ENCODE results near the gene CACNA1B.
"Not testable (repeated sequence)": the region's sequence is repeated elsewhere in the genome, so short reads cannot be mapped to it uniquely, and the experiment has no call there.

Gene CACNA1B

GRCh38 chr9:138117101-138117750 is 239.6 kb downstream of the CACNA1B start:
- DNase-seq (ENCODE audit: low spot score) = no peak

- no peak for DNase-seq (ENCODE audit: low spot score)
Measured at GRCh38 chr9:138117836-138118235, 240.3 kb downstream of the CACNA1B start.

GRCh38 chr9:138118601-138119071 is 241.1 kb downstream of the CACNA1B start:
- DNase-seq (ENCODE audit: low spot score) = no peak

DNA sequence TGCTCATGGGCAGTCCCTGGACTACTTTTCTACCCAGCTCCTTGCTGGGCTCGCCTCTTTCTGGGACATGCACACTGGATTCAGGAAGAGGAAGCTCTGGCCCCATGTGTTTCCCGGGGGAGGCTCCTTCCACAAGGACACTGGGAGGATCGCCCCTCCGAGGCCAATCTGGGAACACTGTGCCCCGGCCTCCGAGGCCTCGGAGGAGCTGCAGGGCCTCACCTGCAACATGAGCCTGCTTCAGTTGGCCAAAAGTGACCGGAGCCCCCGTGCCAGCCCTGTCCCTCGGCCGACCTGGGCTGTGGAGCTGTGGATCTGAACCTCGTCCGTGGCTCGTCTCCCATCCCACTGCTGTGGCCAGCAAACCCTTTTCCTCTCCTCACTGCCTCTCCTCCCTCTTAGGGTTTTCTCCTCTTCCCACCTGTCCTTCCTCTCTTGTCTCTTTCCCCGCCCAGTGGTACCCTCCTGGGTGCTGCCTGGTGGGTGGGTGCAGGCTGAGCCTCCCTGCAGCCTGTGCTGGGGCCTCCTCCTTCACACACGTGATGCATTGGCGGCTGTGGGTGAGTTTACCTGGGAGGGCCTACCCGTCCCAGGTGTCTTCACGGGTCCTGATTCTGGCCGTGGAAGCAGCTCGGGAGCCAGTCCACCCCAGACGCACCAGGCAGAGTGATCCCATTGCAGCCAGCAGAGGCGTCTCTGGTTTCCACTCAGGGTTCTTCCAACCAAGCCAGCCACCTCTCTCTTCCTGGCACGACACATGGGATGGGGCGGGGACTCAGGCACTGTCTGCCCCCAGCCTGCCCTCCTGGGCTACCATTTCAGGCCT is 241.8 kb downstream of the CACNA1B start:
- no peak for DNase-seq (ENCODE audit: low spot score)

DNA sequence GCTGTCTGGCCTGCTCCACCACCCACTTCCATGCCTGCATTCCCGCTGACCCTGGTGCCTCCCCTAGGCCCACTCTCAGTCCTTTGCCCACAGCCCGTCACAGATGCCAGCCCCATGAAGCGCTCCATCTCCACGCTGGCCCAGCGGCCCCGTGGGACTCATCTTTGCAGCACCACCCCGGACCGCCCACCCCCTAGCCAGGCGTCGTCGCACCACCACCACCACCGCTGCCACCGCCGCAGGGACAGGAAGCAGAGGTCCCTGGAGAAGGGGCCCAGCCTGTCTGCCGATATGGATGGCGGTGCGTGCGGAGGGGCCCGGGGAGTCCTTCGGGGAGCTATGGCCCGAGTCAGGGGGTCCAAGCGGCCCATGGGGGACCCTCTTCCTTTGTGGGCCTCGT is 242.5 kb downstream of the CACNA1B start:
- no peak for DNase-seq (ENCODE audit: low spot score)

GRCh38 chr9:138120511-138121437 is 243.2 kb downstream of the CACNA1B start:
- DNase-seq (ENCODE audit: low spot score) = no peak

DNA sequence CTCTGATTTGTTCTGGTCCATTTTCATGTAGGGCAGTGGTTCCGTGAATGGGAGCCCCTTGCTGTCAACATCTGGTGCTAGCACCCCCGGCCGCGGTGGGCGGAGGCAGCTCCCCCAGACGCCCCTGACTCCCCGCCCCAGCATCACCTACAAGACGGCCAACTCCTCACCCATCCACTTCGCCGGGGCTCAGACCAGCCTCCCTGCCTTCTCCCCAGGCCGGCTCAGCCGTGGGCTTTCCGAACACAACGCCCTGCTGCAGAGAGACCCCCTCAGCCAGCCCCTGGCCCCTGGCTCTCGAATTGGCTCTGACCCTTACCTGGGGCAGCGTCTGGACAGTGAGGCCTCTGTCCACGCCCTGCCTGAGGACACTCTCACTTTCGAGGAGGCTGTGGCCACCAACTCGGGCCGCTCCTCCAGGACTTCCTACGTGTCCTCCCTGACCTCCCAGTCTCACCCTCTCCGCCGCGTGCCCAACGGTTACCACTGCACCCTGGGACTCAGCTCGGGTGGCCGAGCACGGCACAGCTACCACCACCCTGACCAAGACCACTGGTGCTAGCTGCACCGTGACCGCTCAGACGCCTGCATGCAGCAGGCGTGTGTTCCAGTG is 244.0 kb downstream of the CACNA1B start:
- DNase-seq (ENCODE audit: low spot score) = no peak

DNA sequence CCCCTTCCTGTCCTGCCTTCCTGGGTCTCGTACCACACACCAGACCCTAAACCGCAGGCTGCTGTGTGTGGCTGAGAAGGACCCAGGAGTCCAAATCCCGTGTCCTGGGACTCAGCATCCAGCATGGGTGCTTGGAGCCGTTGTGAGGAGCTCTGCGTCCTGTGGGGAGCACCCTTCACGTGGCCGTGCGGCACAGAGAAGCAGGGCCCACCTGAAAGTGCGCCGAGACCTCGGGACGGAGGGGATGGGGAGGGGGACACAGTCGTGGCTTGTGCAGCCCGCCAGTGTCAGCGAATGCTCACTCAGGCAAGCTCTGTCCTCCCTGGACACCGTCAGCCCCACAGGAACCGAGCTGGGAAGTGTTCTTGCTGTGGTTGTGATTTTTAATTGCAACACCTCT is 244.6 kb downstream of the CACNA1B start:
- DNase-seq (ENCODE audit: low spot score) = no peak

GRCh38 chr9:138122676-138123075 is 245.1 kb downstream of the CACNA1B start:
- DNase-seq (ENCODE audit: low spot score) = no peak

GRCh38 chr9:138123086-138123485 is 245.5 kb downstream of the CACNA1B start:
- DNase-seq (ENCODE audit: low spot score) = no peak

DNA sequence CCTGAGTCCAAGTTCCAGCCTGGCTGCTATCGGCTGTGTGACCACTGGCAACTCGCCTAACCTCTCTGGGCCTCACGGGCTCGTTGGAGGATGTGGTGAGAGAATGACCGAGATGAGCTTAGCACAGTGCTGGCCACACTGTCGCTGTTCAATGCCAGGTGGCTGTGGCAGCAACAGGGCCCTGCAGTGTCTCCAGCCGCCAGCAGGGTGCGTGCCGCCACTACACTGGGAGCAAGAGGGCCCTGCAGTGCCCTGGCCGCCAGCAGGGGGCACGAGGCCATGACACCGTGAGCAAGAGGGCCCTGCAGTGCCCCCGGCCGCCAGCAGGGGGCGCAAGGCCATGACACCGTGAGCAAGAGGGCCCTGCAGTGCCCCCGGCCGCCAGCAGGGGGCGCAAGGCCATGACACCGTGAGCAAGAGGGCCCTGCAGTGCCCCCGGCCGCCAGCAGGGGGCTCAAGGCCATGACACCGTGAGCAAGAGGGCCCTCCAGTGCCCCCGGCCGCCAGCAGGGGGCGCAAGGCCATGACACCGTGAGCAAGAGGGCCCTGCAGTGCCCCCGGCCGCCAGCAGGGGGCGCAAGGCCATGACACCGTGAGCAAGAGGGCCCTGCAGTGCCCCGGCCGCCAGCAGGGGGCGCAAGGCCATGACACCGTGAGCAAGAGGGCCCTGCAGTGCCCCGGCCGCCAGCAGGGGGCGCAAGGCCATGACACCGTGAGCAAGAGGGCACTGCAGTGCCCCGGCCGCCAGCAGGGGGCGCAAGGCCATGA is 248.7 kb downstream of the CACNA1B start:
- not testable (repeated sequence) for DNase-seq (ENCODE audit: low spot score)

- not testable (repeated sequence) for DNase-seq (ENCODE audit: low spot score)
Measured at GRCh38 chr9:138126858-138127584, 249.4 kb downstream of the CACNA1B start.

DNA sequence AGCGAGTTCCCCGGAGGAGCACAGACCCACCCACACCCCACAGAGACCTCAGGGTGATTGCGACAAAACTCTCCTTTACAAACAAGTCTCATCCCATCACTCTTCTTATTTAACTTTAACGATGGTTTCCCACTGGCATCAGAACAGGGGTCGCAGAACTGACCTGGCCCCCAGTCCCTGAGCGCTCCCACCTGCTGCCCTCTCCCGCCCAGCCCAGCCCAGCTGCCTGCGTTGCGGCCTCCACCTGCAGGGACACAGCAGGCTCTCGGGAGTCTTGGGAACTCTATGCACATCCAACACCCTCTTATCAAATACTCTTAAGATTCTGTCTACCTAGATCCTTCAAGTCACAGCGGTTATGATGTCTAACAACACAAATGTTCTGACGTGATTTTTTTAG is 250.4 kb downstream of the CACNA1B start:
- not testable (repeated sequence) for DNase-seq (ENCODE audit: low spot score)

DNA sequence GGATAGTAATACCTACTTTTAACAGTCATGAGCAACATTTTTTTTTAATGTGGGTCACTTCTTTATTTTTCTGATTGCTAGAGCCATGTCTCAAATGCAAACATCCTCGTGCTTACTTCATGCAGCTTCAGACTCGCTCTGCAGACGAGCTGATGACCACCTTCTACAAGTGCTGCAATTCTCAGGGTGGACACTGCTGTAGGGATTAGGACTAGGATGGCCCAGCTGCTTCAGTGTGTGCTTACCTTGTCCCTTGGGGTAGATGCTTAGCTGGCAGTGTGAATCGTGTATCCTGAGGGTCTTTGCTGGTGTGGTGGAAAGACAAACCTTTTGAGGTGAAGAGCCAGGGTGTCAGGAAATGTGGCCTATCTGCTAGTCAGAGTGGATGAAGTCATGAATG is 251.7 kb downstream of the CACNA1B start:
- DNase-seq (ENCODE audit: low spot score) = not testable (repeated sequence)

GRCh38 chr9:138132946-138133705 is 255.5 kb downstream of the CACNA1B start:
- DNase-seq (ENCODE audit: low spot score) = not testable (repeated sequence)

DNA sequence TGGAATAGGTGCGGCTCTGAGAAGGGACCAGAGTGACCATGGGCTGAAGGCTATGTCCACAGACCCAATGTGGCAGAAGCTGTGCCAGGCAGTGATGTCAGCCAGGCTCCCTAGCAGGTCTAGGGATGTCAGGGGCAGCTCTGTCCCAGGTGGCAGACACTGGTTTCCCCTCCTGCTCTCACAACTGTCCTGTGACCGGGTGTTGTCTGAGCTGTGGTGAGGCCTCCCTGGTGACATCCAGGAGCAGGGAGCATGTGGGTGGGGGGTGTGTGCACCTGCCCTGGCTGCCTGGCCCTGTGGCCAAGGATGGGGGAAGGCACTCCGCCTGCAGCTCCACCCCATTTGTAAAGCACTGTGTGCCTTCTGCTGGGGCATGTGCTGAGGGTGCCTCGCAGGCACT is 257.0 kb downstream of the CACNA1B start:
- DNase-seq (ENCODE audit: low spot score) = not testable (repeated sequence)

DNA sequence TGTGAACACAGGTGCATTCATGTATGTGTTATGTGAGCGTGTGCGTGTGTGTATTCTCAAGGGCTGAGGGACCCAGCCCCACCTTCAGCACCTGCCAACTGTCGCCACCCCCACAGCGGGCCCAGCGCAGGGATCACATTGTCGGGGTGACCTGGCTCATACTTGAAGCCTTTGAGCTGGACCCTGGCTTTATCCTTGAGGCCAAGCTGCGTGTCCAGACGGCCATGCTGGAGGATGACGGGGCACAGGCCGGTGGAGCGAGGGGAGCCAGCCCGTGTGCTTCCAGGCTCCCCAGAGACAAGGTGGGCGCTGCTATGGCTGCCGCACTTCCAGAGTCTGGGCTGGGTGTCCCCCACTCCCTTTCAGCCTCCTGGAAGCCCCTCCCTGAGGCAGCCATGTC is 261.5 kb downstream of the CACNA1B start:
- DNase-seq (ENCODE audit: low spot score) = not testable (repeated sequence)

DNA sequence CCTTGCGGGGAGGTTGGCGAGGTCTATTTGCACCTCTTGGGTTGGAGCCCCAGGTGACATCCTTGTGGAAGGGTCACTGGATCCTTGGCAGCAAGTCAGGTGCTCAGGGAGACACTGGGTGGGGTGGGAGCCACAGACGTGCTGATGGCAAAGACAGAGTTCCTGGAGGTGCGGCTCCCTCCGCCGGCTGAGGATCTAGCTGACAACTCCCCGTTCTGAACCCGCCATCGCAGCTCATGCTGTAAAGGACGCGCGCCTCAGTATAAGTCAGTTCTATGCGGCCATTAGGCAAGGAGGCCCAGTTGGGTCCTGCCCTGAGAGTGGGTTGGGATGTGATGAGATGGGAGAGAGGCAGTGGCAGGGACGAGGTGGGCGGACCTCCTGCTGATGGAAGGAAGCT is 263.4 kb downstream of the CACNA1B start:
- not testable (repeated sequence) for DNase-seq (ENCODE audit: low spot score)

DNA sequence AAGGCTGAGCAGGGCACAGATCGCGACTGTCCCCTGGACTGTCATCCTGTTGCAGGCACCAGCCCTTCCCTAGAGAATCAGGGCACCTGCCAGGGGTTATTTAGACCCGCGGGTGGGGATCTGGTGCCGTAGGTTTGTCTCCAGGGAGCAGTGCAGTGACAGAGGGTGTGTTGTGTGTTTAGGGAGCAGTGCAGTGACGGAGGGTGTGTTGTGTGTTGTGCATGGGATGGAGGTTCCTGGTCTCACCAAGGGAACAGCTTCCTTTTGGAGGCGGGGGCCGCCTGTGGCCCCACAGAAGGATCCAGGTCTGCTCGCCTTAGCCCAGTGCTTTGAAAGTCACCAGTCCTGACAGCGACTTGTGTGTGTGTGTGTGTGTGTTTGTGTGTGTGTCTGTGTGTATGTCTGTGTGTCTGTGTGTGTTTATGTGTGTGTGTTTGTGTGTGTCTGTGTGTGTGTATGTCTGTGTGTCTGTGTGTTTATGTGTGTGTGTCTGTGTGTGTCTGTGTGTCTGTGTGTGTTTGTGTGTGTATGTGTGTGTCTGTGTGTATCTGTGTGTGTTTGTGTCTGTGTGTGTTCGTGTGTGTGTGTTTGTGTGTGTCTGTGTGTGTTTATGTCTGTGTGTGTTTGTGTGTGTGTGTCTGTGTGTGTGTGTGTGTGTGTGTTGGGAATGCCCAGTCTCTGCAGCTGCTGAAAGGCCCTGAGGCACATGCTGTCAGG is 265.1 kb downstream of the CACNA1B start:
- not testable (repeated sequence) for DNase-seq (ENCODE audit: low spot score)

All from RKO (cell line).